ENCODE results near the gene C16orf74. TPM values are rescaled to one million over a fixed set of nuclear protein-coding genes. Genes with fewer than 3 reads are reported as not detected.

The C16orf74 gene
- polyA plus RNA-seq, 2 of the 4 experiments (the other 2 are of a cell fraction) = 3.8 to 9.1 TPM

GRCh38 chr16:85689285-85689949, 61.5 kb downstream of the C16orf74 start:
- Histone ChIP-seq H3K4me3 (peak overlapping the region; percentile 81), H3K27ac (peak overlapping the region in 1 of 2 experiments; percentile 30; a peak in 2 of 6 replicates), H3K4me1 (peaks cover 9% of the 10 kb centered on the region; the same call in 1 of the 3 replicates), H3K9me3 (no peaks in the 10 kb centered on the region), H3K4me2 (peak overlapping the region; percentile 93)
- WGBS (ENCODE audit: missing lambda C conversion rate) = 38% methylated on average over 27 of the region's 27 CpGs
- peak; percentile 3 to 33; a peak in 1 of 6 replicates for ATAC-seq
- ChIA-PET POLR2A (no interaction called here), CTCF (interaction anchor here (0.6 to 3.3 kb wide), 6 partner anchors 10 to 551 kb away, joined by 3 to 13 read pairs (median 6); no protein-coding TSS in a partner anchor)
- FAIRE-seq = no peak
- peak in 1 of 2 experiments; percentile 33 for DNase-seq (ENCODE audit: low read depth in 1 of 2, low spot score in 1 of 2)
- no peak for TF ChIP-seq KDM5A (IDR thresholded peaks at IDR 0.05)
- TF ChIP-seq KDM1A (IDR thresholded peaks at IDR 0.05; ENCODE audit: low read depth) = no peak
- no peak for TF ChIP-seq EHMT2 (IDR thresholded peaks at IDR 0.05; ENCODE audit: low read depth)
- no peak for TF ChIP-seq HOXB13 (CRISPR knock-in tag; IDR thresholded peaks at IDR 0.05; ENCODE audit: low read depth)
- no peak for TF ChIP-seq SMC3 (IDR thresholded peaks at IDR 0.05)
- no peak for TF ChIP-seq CTCF (IDR thresholded peaks at IDR 0.05)
- no peak for TF ChIP-seq RCOR1 (IDR thresholded peaks at IDR 0.05; ENCODE audit: low read depth, low read length)
- TF ChIP-seq RARB (CRISPR knock-in tag; IDR thresholded peaks at IDR 0.05) = no peak
- no peak for TF ChIP-seq TP53 (CRISPR knock-in tag; IDR thresholded peaks at IDR 0.05)
- no peak for TF ChIP-seq CHD4 (IDR thresholded peaks at IDR 0.05; ENCODE audit: borderline replicate concordance)
- TF ChIP-seq JUN (IDR thresholded peaks at IDR 0.05) = no peak
- TF ChIP-seq HDAC2 (IDR thresholded peaks at IDR 0.05) = no peak

DNA sequence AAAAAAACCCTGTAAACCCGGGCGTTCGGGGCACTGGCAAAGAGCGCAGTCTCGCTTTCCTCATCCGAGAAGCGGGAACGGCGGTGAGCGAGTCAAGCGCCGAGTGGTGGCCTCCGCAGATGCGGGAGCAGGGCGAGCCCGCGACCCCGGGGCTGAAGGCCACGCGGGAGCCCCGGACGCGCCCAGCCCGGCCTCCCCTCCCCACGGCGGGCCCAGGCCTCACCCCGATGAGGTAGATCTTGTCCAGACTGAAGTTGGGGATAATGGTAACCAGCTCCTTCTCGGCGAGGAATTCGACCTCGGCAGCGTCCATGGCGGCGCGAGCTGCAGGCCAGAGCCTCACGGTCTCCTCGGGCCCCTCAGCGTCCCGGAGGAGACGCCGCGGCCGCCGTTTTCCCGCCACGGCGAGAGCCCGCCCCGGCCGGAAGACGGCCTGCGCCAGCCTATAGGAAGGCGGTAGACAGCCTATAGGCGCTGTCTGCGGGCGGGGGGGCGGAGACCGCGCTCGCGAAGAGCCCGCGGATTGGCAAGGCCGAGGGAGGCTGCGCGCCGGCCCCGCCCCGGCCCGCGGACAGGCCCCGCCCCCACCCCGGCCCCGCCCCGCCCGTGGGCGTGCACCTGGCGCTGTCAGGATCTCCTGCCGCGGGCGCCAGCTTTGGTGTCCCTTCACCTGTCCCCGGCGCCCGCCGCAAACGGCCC, 62.2 kb downstream of the C16orf74 start, which contains the start of gene GINS2:
TSS of gene GINS2 (minus strand) at position 369 of the 699 bp plus-strand sequence. CDS start at position 313, 56 bp downstream.
- ATAC-seq = peak; percentile 99
- FAIRE-seq = no peak
- no peaks in the 10 kb centered on the region for H3K9me3 ChIP-seq
- H3K27ac ChIP-seq = peak within 1 kb of the TSS; percentile 63 to 84
- ChIA-PET CTCF (interaction anchor here (0.6 to 3.3 kb wide), 4 partner anchors 11 to 550 kb away, joined by 3 to 13 read pairs (median 7); no protein-coding TSS in a partner anchor), POLR2A (no interaction called here)
- TF ChIP-seq KDM5A (IDR thresholded peaks at IDR 0.05) = peak; percentile 29; the same call in 1 of the 2 replicates
- TF ChIP-seq ZFP36 (IDR thresholded peaks at IDR 0.05; ENCODE audit: borderline replicate concordance, partially characterized antibody) = no peak
- no peak for TF ChIP-seq GATA3 (IDR thresholded peaks at IDR 0.05; ENCODE audit: borderline replicate concordance)
- 0 out of 2 replicates have a peak, but pooled peaks have one; percentile 26 for TF ChIP-seq PHF8 (IDR thresholded peaks at IDR 0.05; ENCODE audit: borderline replicate concordance, low read depth)
- peak; percentile 99 for TF ChIP-seq E2F6 (IDR thresholded peaks at IDR 0.05; ENCODE audit: borderline replicate concordance, low read depth)
- peak; percentile 92 for TF ChIP-seq MAX (IDR thresholded peaks at IDR 0.05)
- peaks cover 9% of the 10 kb centered on the region; the same call in 1 of the 3 replicates for H3K4me1 ChIP-seq
- 3% methylated on average over 32 of the region's 86 CpGs for WGBS (ENCODE audit: missing lambda C conversion rate)
- DNase-seq (ENCODE audit: low read depth in 1 of 2, low spot score in 1 of 2) = peak; percentile 91 to 97
- peak within 1 kb of the TSS; percentile 81 for H3K4me3 ChIP-seq
- H3K4me2 ChIP-seq = peak within 1 kb of the TSS; percentile 93
